ENCODE measurements around the gene CD22. TPM values are rescaled to one million over a fixed set of nuclear protein-coding genes. Genes with fewer than 3 reads are reported as not detected.
"Not testable (repeated sequence)": the region's sequence is repeated elsewhere in the genome, so short reads cannot be mapped to it uniquely, and the experiment has no call there.

The CD22 gene
- total RNA-seq, 1 experiment from 2014 or later: not detected

DNA sequence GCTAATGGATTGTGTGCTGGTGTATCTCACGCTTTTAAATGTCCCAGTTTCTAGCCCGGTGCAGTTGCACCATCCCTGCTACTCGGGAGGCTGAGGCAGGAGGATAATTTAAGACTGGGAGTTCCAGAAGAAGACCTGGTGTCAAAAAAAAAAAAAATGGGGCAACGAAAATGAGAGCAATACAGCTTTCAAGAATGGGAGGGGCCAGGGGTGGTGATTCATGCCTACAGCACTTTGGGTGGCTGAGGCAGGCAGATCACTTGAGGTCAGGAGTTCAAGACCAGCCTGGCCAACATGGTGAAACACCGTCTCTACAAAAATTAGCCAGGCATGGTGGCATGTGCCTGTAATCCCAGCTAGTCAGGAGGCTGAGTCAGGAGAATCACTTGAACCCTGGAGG, 42.9 kb upstream of the CD22 start:
- DNase-seq; H2BK5ac ChIP-seq (ENCODE audit: insufficient read length, low read length); H3K56ac ChIP-seq (ENCODE audit: insufficient read length, low read depth, low read length); H4K91ac ChIP-seq (ENCODE audit: insufficient read length, low read depth, low read length); H2AK5ac ChIP-seq (ENCODE audit: insufficient read length, low read length); H2BK12ac ChIP-seq (ENCODE audit: insufficient read length, low read depth, low read length); H3K9ac ChIP-seq (ENCODE audit: extremely low read depth, insufficient read length, low read length); H3T11ph ChIP-seq (ENCODE audit: low read length); H2BK15ac ChIP-seq (ENCODE audit: low read depth, low read length); H2AFZ ChIP-seq (ENCODE audit: low read length); H3K9me3 ChIP-seq (ENCODE audit: control insufficient read depth, low read depth, low read length); H2BK120ac ChIP-seq (ENCODE audit: low read depth, low read length, poor library complexity, severe bottlenecking); H3K18ac ChIP-seq (ENCODE audit: insufficient read length, low read depth, low read length); H3K9me3 Mint-ChIP-seq; H3K27ac Mint-ChIP-seq; H3K79me1 ChIP-seq (ENCODE audit: insufficient read depth, low read depth, low read length, poor library complexity, severe bottlenecking); H2BK20ac ChIP-seq (ENCODE audit: low read depth, low read length, poor library complexity, severe bottlenecking); H3K4me3 Mint-ChIP-seq; H3K4me2 ChIP-seq (ENCODE audit: insufficient read depth, insufficient read length, low read length); H3K79me2 ChIP-seq (ENCODE audit: insufficient read depth, low read length); H3K27ac ChIP-seq (ENCODE audit: insufficient read length, low read depth, low read length); H4K5ac ChIP-seq (ENCODE audit: insufficient read length, low read depth, low read length); H3K27me3 ChIP-seq (ENCODE audit: insufficient read depth, low read length); H3K36me3 Mint-ChIP-seq (ENCODE audit: insufficient read depth in 1 of 3, low read depth in 3 of 3); H3K4ac ChIP-seq (ENCODE audit: low read depth, low read length); H4K8ac ChIP-seq (replicated peaks; ENCODE audit: insufficient read length, low read depth, low read length); H3K4me1 ChIP-seq (ENCODE audit: insufficient read depth, low read length); H3K14ac ChIP-seq (ENCODE audit: insufficient read depth, low read length); H3K23me2 ChIP-seq (ENCODE audit: insufficient read length, low read depth, low read length, poor library complexity, severe bottlenecking); H4K20me1 ChIP-seq (ENCODE audit: control insufficient read depth, insufficient read depth, insufficient read length); H3K23ac ChIP-seq (ENCODE audit: insufficient read length, low read depth, low read length): not testable (repeated sequence)
- Mint-ChIP-seq H3K4me1 (peaks cover 17 to 29% of the 10 kb centered on the region in 2 experiments), H3K27me3 (ENCODE audit: low read depth) (peaks cover 22% of the 10 kb centered on the region)
- WGBS (ENCODE audit: extremely low coverage, insufficient read length, low lambda C conversion rate): no CpG with 5 or more reads among the region's 5 CpGs

All from H9 (cell line).